DND-41 (cell line): ENCODE results near the gene ARMH2.

Experiments
- EZH2 ChIP-seq: IDR thresholded peaks from 3 replicates; pipeline ENCODE4 v1.6.1; 2012; ENCODE audit warnings: borderline replicate concordance, low read depth, mild to moderate bottlenecking, moderate library complexity, low read length, inconsistent platforms; ENCODE audit not compliant: severe bottlenecking
- TF ChIP-seq, protein P1 (sequence below): IDR thresholded peaks from 2 replicates; pipeline ENCODE4 v1.5.1; 2012; ENCODE audit warnings: borderline replicate concordance, low read length, moderate library complexity, mild to moderate bottlenecking; ENCODE audit not compliant: poor library complexity, severe bottlenecking; ENCODE audit errors: extremely low read depth

DNA sequence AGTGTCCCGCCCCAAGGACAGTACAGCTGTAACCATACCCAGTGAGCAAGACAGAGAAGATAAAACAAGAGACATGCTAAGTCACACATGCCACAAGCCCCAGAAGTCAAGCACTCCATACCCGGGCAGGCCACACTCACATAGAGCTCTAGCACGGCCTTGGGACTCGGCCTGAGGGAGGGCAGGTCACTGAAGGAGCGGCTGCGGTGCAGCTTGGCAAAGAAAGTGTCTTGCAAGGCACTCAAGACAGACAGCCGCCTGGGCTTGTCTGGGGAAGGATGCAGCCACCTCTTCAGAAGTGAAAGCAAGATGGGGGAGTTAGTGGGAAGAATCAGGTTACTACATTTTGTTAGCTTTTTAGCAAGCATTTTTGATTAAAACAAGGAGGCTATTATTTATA is 48.7 kb upstream of the ARMH2 start:
- TF ChIP-seq EZH2 = no peak
- TF ChIP-seq, protein P1, sequence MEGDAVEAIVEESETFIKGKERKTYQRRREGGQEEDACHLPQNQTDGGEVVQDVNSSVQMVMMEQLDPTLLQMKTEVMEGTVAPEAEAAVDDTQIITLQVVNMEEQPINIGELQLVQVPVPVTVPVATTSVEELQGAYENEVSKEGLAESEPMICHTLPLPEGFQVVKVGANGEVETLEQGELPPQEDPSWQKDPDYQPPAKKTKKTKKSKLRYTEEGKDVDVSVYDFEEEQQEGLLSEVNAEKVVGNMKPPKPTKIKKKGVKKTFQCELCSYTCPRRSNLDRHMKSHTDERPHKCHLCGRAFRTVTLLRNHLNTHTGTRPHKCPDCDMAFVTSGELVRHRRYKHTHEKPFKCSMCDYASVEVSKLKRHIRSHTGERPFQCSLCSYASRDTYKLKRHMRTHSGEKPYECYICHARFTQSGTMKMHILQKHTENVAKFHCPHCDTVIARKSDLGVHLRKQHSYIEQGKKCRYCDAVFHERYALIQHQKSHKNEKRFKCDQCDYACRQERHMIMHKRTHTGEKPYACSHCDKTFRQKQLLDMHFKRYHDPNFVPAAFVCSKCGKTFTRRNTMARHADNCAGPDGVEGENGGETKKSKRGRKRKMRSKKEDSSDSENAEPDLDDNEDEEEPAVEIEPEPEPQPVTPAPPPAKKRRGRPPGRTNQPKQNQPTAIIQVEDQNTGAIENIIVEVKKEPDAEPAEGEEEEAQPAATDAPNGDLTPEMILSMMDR = no peak
